8988T (cell line): ENCODE measurements around the gene TBX2.

Source experiments
- DNase-seq: peaks from one replicate; pipeline ENCODE4 v3.0.0; 2011

Gene TBX2

DNA sequence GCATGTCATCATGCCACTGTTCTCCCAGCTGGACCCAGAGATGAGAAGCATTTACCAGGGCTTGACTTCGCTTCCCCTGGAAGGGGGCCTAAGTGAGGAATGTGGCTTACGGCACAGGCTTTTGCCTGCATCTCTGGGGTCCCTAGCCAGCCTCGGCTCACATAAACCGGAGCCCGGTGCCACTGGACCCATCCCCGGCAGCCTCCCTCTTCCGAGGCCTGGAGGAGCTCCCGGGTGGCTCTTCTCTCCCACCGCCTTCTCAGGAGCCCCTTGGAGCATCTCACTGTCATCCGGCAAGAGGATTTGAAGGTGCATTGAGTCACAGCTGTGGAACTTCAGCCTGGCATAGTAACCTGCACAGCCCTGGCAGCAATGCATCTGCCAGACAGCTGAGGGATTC is 29.9 kb upstream of the TBX2 start:
- DNase-seq: no peak

DNA sequence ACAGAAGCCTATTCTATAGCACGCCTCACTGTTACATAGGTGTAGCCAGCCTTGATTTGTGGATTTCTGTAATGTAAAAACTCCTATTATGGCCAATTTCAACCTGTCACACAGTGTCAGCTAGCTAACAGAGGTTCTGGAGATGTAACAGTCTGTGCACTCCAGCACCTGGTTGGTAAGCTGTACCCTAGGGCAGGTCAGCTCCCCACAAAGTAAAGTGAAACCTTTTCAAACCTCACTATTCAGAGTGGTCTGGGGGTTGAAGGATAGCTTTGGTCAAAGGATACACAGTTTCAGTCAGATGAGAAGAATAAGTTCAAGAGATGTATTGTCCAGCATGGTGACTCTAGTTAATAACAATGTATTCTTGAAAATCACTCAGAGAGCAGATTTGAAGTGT is 28.5 kb upstream of the TBX2 start:
- DNase-seq: no peak

DNA sequence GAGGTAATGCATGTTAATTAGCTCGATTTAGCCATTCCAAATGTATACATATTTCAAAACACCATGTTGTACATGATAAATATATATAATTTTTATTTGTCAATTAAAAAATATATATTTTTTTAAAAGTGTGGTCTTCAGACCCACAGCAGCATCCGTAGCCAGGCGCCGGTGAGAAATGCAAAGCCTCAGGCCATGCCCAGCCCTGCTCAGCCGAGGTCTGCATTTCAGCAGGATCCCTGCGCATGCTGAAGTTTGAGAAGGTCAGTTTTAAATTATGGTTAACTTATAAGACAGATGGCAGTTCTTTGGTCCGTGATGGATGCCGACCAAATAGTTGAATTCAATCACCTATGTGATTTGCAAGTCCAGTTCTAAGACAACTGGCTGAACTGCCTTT is 28.0 kb upstream of the TBX2 start:
- no peak for DNase-seq

DNA sequence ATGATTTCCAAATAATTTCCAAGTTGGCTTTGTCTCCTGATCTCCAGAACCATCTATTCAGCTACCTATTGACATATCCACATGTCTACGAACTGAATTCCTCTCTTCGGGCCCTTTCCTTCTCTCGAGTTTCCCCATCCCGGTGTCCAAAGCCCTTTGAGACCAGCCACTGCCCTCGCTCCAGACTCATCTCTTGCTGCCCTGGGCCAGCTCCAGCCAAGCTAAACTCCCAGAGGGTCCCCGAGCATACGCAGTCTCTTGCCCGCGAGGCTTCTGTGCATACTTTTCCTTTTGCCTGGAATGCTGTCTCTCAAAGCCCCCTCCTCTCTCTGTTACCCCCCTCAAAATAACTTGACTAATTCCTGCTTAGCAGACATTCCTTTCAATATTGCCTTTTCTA is 27.2 kb upstream of the TBX2 start:
- DNase-seq: no peak

DNA sequence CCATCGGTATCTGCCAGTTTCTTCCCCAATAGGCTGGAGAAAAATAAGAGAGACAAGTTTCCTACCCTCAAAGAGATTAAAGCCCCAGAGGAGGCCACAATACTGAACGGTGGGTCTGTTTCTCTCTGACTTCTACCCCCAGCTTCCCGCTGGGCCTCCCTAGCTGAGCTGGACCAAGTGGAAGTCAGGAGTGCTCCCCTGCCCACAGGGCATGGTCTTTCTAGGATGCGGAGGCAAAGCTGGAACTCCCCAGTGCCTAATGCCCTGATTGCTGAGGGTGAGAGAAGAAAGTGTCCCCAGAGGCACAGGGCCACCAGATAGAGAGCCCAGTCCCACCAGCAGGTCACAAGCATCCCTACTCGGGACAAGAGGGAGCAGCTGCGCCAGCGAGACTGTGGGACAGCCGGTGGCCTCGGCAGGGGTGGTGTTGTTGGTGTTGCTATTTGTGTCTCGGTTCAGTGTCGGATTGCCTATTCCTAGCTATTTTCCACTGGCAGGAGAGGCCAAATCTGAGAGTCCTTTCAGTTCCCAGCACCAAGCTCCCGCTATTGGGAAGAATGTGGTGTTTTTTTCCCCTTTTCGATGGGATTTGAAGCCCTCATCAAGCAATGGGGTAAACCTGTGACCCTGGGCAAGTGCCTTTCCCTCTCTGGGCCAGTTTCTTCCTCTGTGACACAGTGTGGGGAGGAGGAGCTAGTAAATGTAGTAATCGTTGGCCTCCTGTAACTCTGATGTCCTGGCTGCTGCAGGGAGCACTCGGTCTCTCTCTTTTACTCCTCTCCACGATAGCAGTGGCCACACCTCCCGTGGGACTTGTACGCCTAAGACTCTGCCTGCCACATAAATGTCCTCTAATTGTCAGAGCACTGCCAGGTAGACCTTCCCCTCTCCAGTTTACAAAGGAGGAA is 22.5 kb upstream of the TBX2 start:
- no peak for DNase-seq

DNA sequence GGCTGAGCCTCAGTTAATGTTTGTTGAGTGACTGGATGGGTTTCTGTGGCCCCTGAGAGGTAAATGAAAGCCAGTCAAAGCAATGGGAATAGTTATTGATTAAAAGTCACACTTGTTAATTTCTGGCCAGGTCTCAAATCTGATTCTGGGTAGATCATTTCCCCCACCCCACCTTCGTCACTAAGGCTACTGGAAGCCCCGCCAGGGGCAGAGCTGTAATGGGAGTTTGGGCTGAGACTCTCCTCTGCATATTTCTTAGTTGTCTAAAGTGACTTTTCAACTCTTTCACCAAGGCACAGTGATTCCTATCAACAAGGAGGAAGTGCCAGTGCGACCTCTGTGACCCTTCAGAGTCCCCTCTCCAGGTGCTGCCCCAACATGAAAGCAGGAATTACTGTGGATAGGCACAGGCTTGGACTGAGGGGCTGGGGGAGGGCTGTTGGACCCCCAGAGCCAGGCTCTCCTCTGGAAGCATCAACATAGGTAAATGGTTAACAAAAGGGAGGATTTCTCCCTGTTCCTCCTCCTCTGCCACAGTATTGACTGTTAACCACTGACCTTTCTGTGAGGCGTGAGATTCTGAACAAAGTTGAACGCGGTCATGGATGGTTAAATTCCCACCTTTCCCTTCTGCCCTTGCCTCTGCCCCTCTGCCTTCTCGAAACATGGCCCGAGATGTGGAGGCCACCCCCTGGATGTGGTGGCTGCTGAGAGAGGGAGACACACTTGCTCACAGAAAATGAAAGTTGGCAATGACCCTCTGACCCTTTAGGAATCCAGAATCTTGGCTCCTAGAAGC is 20.8 kb upstream of the TBX2 start:
- no peak for DNase-seq

DNA sequence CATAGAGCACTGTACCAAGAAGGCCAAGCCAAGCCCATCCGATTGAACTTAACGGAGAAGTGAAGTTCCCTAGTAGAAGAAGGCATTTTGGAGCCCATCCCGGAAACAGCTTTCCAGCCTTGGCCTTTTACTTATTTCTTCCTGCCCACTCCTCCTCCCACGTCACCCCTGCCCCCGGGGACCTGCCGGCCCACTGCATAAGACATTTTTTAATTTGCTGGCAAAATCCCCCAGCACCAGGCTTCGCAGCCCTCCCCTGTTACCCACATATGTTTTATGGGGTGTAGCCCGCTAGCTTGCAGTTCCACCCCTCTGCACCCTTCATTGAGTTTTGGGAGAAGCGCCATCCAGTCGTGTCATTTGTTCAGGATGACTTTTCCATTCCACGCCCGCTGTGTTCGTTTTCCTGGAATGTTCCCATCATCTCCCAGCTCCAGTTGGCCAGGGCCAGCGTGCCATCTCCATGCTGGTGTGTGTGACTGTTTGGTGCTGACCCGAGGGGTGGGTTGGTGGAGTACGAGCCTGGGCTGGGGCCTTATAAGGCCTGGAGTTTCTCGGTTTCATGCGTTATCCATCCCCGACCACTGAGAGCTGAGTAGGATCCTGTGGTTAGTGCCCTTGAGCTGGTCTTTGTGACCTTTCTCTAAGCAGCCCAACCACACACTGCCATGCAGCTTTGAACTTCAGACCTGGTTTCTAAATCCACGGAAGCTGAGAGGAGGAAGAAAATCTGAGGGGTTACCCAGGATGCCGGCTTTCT is 20.0 kb upstream of the TBX2 start:
- DNase-seq: no peak

DNA sequence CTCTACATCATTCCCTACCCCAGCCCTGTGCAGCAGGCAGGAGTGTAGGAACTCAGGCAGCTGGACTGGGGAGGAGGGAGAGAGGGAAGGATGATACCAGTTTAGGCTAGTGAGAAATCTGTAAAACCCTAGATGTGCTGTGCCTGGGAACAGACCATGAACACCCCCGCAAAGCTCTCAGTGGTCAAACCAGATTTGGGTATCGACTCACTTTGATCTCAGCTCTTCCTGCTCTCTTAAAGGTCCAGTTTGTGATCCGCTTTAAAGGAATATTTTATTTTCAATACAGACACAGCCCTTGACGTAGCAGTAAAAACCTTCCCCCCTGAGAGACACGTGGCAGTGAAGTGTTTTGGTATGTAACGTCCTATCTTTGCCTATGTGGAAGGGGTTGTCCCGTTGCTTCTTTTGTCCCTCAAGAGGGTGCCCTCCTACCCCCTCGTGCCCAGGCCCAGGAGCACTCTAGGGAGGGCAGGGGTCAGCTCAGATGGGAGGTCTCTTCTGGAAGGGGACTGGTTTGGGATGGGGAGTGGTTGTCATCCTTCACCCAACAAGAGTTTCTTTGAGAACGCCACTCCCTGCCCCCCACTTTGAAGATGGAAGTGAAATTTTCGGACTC is 19.3 kb upstream of the TBX2 start:
- no peak for DNase-seq

DNA sequence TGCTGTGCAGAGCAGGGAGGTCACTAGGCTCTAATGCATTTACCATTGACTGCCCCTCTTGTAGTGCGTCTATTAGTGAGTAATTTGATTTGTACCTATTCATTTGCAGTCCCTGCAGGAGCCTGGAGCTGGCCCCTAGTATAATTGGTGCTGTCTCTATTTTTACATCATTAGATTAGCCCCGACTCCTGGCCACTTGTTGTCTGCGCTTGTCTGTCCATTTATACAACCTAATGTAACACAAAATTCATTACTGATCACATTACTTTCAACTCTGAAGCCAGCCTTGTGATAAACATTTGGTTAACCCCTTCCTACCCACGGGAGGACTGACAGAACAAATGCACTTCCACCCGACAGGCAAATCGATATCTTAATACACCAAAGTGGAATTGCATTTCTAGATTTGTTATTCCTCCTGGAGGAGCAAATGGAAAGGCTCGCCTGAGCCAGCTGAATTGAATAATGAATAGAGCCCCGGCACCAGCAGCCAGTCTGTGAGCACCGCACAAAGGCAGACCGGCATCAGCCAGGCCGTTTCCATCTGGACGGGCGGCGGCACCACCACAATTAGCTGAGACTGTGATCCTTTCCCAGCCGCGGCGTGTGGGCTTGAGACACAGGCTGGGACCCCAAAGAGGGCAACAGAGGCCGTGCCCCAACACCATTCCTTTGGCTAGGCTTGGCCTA is 18.7 kb upstream of the TBX2 start:
- DNase-seq: no peak

DNA sequence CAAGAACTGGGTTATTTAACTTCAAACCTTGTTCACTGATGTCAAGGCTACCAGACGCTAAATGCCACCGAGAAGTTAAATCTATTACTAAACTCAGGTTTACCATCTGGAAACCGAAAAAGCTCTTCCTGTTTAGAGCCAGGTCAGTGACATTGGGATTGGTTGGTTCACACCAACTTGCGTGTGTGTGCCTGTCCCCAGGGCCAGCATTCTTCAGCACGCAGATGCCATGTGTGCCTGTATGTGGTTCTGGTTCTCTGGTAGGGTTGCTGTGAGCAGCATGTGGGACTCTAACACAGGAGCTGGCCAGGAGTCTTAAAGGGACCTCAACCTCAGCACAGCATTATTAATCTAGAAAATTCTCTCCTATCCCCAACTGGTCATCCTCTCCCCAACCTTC is 18.1 kb upstream of the TBX2 start:
- DNase-seq: no peak

DNA sequence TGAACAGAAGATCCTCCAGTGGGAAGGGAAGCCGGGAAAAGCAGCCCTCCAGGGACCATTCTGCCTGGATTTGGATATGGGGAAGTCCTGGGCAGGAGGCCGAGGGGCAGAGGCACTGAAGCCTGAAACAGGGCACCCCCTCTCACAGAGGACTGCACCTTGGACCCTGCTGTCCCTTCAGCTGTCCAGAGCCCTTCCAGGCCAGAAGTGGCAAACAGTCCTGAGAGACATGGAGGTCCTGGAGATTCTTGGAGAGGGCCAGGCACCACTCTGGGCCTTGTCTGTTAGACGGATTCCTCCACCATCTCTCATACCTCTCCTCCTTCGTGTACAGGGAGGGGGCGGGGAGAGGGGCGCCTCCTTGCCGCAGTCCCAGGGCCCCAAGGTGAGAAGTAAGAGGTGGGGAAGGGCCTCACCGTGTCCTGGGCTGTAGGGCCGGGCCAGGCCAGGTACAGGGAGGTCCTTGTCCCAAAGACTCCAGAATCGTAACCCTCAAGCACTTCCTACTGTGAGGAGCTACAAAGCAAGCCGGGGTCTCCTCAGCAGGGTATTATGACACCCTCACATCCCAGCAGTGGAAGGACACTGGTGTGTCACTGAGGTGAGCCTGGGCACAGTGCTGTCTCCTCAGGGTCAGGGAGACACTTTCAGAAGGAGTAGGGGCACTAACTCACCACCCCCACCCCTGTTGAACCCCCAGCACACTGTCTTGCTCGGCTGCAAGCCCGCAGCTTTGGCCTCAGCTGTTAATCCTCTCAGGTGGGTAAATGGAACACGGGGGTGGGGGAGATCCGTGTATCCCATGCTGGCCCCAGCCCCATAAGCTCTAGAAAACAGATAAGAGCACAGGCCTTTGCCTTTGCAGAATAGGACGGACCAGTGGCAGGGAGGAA is 16.6 kb upstream of the TBX2 start:
- DNase-seq: no peak

DNA sequence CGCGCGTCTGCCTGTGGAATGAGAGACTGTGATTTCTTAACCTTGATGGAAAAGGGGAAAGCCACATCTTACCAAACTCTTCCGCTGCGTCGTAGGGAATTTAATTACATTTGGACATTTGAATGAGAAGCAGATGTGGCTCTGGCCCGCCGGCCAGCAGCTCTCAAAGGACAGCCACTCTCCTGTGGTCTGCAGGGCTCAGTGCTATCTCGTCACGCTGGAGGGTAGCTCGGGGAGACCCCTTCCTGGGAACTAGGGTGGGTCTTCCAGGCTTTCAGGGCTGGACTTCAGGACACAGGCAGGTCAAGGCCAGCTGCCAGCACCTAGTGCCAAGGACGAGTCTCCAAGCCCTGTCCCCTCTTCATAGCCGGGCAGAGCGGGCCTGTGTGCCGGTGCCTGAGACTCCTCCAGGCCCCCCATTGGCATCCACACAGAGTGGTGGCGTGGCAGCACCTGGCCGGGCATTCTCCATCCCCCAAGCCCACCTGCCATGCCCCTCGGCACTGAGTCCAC is 15.9 kb upstream of the TBX2 start:
- DNase-seq: no peak

DNA sequence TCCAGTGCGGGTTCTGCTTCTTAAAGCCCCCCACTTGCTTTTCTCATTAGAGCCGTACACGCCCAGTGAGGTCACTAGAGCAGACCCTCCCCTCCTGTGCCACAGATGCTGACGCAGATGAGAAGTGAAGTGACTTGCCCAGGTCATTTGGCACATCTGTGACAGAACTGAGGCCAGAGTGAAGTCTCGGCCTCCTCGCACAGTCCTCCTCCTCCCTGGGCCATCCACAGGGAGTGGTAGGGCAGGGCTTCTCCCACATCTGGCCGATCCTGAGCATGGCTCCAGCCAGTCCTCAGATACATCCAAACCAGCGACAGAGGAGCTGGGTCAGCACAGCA is 15.3 kb upstream of the TBX2 start:
- no peak for DNase-seq

DNA sequence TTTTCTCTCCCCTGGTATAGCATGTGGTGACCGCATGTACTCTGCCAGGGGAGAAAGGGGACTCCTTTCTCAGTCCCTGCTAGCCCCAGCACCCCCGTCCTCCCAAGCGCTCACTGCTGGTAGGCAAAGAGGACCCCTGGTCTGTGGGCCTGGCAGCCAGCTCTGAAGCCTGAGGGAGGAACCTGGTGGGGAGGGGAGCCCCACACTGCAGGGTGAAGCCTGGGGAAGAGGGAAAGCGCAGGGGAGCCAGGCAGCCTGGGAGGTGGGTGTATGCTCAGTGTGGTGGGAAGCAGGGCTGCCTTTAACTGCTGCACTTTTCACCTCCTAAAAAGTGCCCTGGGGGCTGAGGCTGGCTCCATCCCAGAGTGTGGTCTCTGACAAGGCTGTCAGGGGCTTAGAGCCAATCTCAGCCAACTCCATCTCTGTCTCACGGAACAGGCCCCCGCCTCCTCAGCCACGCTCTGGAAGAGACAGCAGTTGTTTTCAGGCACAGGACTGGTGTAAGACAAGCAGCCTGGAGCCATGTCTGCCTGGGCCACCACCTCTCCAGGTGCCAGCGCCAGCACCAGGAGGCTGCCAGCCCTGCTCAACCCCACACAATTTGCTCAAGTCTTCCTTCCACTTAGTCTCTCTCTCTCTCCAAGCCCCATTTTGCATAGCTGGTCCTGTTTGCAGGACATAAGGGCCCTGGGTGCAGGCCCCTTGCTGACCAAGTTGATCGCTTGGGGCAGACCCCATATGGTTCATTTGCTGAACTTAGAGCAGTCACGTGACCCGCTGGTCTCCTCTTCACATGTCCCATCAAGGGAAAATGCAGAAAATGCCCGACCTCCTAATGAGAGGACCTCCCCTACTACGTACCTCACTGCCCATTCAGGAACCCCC is 14.7 kb upstream of the TBX2 start:
- no peak for DNase-seq

DNA sequence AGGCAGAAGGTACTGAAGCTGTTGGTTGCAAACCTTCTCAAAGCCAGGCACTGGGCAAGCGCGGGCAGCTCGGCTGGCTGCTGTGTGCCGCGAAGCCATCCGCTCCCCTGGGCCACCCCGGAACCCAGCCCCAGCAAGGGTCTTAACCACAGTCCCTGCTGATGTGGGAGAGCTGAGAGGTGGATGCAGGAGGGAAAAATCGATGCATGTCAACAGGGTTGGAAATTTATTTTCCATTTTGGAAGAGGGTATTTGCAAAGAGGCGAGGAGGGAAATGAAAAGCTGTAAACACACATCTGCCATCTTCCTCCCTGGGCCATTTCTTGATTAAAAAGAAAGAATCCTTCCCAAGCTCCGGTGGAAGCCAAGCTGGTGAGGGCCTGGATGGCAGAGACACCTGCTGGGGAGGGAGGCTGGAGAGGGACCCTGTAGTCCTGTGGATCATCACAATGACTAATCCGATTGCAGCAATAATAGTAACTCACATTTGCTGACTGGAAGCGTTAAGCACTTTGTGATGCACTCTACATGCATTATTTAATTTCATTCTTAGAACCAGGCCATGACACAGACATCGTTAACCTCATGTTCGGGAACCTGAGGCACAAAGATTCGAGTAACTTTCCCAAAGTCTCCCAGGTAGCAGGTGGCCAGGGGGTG is 13.9 kb upstream of the TBX2 start:
- no peak for DNase-seq

DNA sequence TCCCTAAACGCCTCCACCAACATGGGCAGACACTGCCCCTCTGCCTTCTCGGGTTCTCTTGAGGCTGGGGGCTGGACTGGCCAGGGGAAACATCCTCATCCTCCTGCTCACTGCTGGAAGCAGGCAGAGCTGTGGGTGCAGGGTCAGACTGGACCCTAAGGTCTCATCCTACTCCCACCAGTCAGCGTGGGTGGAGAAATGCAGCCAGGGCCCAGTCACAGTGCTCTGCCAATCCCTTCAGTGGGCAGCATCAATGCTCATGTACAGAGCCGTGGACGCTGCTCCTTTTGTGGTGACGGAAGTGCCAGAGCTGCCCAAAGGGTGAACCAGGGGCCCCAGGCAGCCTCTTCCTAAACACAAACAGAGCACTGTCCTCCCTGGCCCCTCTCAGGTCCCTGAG is 13.4 kb upstream of the TBX2 start:
- no peak for DNase-seq

DNA sequence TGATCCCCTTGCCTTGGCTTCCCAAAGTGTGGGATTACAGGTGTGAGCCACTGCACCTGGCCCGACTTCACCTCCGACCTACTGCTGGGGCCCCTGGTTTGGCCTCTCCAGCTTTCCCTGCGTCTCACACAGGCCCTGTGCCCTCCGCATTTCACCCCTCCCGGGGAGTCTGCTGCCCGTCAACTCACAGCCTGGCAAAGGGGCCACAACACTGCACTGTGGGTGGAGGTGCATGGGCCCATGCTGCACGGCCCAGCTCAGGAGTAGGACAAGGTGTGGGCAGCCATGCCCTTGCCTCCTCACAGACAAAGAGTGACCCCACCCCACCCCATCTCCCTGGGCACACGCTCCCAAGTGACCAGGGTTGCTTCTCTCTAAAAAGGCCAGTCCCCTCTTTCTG is 12.6 kb upstream of the TBX2 start:
- no peak for DNase-seq

DNA sequence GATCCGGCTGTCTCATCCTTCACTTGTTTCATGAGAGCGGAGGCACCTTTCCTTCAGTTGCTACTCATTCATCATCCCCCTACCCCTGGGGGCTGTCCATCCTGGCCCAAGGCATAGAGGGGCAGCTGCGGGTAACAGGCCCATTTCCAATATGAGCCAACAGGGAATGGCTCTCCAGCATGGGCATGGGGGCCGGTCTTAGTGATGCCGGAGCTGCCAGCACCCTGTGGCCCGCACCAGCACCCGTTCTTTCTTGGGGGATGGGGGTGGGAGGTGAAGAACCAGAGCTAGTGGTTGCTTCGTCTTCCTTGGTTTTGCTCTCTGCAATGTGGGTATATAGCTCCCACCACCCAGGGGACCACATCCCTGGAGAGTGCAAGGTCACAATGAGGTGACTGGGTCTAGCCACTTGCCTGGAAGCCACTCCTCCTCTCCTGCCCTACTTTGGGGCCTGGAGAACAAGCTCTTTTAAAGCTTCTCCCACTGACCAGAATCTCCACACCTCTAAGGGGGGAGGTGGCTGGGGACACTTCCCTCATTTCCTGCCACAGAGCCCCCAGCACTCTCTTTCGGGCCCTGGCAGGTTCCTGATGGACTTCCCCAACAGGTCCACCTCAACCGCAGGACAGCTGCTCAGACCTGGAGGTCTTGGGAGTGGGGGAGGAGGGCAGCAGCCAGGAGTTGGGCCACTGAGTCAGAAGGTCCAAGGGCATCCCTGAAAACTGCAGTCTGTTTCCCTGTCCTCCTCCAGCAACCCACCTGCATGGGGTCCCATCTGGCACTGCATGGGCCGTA is 11.9 kb upstream of the TBX2 start:
- DNase-seq: no peak
